BE2C (cell line): ENCODE data around the gene PROCA1.

Experiments used
- DNase-seq: peaks from one replicate; pipeline ENCODE4 v3.0.0-alpha.2; 2020
- H3K27me3 ChIP-seq: fragments of 250-450 bp; sonication (Bioruptor Pico); 2 replicates; pipeline ENCODE4 v1.5.1; 2020; ENCODE audit warnings: mild to moderate bottlenecking
- H3K36me3 ChIP-seq: fragments of 250-450 bp; sonication (Bioruptor Pico); 2 replicates; pipeline ENCODE4 v1.5.1; 2020; ENCODE audit warnings: mild to moderate bottlenecking
- H3K4me1 ChIP-seq: fragments of 250-450 bp; sonication (Bioruptor Pico); 2 replicates; pipeline ENCODE4 v1.5.1; 2020
- H3K4me3 ChIP-seq: 2 replicates; pipeline ENCODE4 v1.5.1; 2011; ENCODE audit warnings: low read depth, low read length
- H3K9me3 ChIP-seq: fragments of 250-450 bp; sonication (Bioruptor Pico); 2 replicates; pipeline ENCODE4 v1.5.1; 2020
- TF ChIP-seq, protein P1 (sequence below): IDR thresholded peaks from 2 replicates; pipeline ENCODE4 v1.5.1; 2012; ENCODE audit warnings: mild to moderate bottlenecking, low read depth, low read length

PROCA1 gene

DNA sequence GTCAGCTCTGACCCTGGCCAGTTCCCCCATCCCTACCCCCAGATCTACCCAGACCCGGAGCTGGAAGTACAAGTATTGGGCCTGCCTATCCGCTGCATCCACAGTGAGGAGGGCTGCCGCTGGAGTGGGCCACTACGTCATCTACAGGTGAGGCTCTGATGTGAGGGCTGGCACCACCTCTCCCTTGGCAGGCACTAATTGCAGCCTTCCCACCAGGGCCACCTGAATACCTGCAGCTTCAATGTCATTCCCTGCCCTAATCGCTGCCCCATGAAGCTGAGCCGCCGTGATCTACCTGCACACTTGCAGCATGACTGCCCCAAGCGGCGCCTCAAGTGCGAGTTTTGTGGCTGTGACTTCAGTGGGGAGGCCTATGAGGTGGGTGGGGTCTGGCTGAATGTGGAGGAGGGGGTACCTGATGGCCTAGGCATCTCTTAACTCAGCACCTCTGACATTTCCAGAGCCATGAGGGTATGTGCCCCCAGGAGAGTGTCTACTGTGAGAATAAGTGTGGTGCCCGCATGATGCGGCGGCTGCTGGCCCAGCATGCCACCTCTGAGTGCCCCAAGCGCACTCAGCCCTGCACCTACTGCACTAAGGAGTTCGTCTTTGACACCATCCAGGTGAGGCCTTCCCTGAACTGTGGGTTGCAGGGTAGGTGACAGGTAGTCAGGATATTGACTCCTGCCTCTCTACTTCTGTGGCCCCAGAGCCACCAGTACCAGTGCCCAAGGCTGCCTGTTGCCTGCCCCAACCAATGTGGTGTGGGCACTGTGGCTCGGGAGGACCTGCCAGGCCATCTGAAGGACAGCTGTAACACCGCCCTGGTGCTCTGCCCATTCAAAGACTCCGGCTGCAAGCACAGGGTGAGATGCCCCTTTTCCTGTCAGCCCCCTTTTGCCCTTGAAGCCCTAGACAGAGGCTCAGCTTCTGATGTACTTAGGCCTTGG, 36.4 kb upstream of the PROCA1 start:
- no peak for DNase-seq
- Histone ChIP-seq H3K27me3 (no peaks in the 10 kb centered on the region), H3K36me3 (peaks cover 25% of the 10 kb centered on the region), H3K4me1 (peaks cover 12% of the 10 kb centered on the region), H3K4me3 (no peak overlapping the region), H3K9me3 (no peaks in the 10 kb centered on the region)
- TF ChIP-seq, protein P1, sequence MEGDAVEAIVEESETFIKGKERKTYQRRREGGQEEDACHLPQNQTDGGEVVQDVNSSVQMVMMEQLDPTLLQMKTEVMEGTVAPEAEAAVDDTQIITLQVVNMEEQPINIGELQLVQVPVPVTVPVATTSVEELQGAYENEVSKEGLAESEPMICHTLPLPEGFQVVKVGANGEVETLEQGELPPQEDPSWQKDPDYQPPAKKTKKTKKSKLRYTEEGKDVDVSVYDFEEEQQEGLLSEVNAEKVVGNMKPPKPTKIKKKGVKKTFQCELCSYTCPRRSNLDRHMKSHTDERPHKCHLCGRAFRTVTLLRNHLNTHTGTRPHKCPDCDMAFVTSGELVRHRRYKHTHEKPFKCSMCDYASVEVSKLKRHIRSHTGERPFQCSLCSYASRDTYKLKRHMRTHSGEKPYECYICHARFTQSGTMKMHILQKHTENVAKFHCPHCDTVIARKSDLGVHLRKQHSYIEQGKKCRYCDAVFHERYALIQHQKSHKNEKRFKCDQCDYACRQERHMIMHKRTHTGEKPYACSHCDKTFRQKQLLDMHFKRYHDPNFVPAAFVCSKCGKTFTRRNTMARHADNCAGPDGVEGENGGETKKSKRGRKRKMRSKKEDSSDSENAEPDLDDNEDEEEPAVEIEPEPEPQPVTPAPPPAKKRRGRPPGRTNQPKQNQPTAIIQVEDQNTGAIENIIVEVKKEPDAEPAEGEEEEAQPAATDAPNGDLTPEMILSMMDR = no peak

DNA sequence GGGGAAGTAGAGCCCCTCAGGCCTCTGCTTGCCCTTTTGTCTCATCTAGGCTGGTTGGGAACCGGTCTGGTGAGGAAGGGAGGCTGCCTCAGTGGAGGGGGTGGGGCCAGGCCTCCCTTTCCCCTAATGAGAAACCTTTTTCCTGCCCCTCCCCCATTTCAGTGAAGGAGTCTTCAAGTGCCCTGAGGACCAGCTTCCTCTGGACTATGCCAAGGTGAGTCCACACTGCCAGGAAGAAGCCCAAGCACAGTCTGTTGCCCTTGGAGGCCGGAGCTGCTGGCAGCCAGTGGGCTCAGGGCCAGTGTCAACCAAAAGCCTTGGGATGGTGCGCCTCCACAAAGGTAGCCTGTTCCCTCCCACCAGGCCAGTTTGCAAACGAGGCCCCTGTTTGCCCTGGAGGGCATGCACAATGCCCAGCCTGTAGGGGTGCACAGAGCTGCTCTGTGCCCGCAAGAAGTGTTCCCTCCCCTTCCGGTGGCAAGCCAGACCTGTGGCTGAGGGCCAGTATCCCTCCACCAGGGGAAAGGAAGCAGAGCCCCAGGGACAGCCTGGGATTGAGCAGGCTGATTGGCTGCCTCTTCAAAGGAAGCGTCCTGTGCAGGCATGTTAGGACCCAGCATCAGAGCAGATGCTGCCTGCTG, 35.5 kb upstream of the PROCA1 start:
- H3K36me3 ChIP-seq = peaks cover 25% of the 10 kb centered on the region
- peaks cover 12% of the 10 kb centered on the region for H3K4me1 ChIP-seq
- no peak overlapping the region for H3K4me3 ChIP-seq
- H3K9me3 ChIP-seq = no peaks in the 10 kb centered on the region
- H3K27me3 ChIP-seq = no peaks in the 10 kb centered on the region
- TF ChIP-seq, protein P1 = no peak
- DNase-seq = peak; percentile 64

DNA sequence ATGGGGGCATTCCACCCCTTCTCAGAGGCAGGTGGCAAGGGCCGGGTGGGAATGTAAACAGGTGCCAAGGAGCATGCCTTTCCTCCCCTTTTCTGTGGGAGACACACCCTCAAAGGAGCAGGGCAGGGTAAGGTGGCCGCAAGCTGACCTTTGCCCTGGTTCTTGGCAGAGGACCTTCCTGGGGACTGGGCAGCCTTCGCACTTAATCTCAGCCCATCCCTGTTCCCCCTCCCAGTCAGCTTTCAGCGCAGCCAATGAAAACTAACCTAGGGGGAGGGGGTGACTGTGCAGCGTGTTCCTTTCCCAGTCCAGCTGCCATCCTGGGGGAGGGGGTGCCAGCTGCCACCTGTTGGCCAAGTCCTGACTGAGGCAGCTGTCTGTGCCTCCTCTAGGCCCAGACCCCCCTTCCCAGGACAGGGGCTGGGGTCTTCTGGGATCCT, 34.9 kb upstream of the PROCA1 start:
- Histone ChIP-seq H3K4me1 (peaks cover 12% of the 10 kb centered on the region), H3K27me3 (no peaks in the 10 kb centered on the region), H3K36me3 (peaks cover 25% of the 10 kb centered on the region), H3K4me3 (no peak overlapping the region), H3K9me3 (no peaks in the 10 kb centered on the region)
- TF ChIP-seq, protein P1 = no peak
- peak; percentile 41 for DNase-seq

DNA sequence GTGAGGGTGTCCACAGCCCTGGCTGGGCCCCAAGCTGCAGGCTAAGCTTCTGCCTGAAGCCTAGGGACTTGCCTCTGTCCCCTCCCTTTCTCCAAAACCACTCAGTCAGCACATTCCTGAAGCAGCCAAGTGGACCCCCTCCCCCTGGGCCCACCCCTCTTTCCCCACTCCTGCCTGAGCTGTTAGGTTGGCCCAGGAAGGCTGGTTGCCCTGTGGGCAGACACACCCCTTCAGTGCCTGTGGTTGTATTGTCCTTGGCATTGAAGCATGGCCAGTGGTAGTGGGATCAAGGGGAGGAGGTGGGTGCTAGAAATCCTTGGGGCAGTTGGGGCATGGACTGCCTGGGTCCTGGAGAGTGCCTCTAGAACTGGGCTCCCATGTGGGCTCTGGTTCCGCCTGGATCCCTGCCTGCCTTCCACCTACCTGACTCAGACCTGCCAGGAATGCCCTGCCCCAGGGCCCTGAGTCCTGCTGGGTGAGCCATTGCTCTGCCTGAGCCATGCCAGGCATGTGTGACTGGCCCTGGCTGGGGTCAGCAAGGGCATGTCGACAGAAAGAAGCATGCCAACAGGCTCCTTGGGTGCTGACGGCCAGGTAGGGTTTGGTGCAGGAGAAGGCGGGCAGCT, 34.2 kb upstream of the PROCA1 start:
- Histone ChIP-seq H3K27me3 (no peaks in the 10 kb centered on the region), H3K4me3 (peak overlapping the region; percentile 84), H3K4me1 (peaks cover 12% of the 10 kb centered on the region), H3K36me3 (peaks cover 25% of the 10 kb centered on the region), H3K9me3 (no peaks in the 10 kb centered on the region)
- DNase-seq = no peak
- TF ChIP-seq, protein P1 = no peak

DNA sequence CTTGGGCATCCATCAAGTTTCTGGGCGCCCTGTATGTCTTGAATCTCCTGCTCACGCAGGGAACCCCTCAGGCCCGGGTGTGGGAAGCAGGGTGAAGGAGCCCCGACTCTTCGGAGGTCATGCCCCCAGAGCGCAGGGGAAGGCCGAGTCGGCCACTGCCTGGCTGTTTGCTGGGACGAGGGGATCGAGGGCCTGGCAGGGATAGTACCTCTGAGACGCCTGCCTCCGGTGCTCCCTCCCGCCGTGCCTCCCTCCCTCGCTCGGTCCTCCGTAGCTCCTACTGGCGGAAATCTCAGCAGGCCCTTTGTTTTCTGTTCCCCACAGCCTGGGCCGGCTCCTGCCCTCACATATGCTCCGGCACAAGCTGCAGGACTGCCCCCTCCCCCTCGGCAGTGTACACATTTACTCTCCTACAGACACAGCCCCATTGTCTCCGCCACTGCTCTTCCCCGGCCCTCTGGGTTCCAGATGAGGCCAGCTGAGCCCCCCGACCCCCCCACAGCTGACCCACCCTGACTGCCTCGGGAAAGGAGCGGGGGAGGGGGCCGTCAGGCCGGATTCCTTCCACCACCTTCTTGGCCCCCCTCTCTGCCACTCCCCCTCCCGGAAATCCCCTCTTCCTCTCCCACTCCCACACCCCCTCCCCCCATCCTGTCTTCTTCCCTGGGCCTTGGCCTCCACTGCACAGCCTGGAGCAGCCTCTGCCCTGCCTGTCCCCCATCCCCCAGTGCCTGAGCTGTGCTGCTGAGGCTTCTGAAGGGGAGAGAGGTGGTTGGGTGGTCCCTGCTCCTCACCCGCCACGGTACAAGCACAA, 33.5 kb upstream of the PROCA1 start:
- TF ChIP-seq, protein P1 = no peak
- peak; percentile 50 for DNase-seq
- Histone ChIP-seq H3K27me3 (no peaks in the 10 kb centered on the region), H3K9me3 (no peaks in the 10 kb centered on the region), H3K36me3 (peaks cover 22% of the 10 kb centered on the region), H3K4me3 (peak overlapping the region; percentile 84), H3K4me1 (peaks cover 12% of the 10 kb centered on the region)
